ENCODE data around the gene CYP3A7. TPM values are rescaled to one million over a fixed set of nuclear protein-coding genes. Genes with fewer than 3 reads are reported as not detected.

Gene CYP3A7
- total and polyA plus RNA-seq, 2 of the 13 experiments (the other 11 are each of a cell fraction or from before 2014, with no cell fraction given) = 5.8 to 6.4 TPM

GRCh38 chr7:99679032-99679399, 56.0 kb downstream of the CYP3A7 start (continued):
- no peak for TF ChIP-seq ZNF503 (CRISPR knock-in tag; IDR thresholded peaks at IDR 0.05)
- no peak for TF ChIP-seq ZNF530 (CRISPR knock-in tag; IDR thresholded peaks at IDR 0.05; ENCODE audit: low read depth)
- no peak for TF ChIP-seq REST (IDR thresholded peaks at IDR 0.05; ENCODE audit: borderline replicate concordance in 1 of 2, low read depth in 1 of 2, low read length in 2 of 2)
- no peak for TF ChIP-seq FUBP1 (CRISPR knock-in tag; IDR thresholded peaks at IDR 0.05; ENCODE audit: borderline replicate concordance)
- TF ChIP-seq ZBTB46 (CRISPR knock-in tag; IDR thresholded peaks at IDR 0.05; ENCODE audit: borderline replicate concordance) = no peak
- no peak for TF ChIP-seq MTERF4 (CRISPR knock-in tag; IDR thresholded peaks at IDR 0.05)
- TF ChIP-seq GPBP1L1 (CRISPR knock-in tag; IDR thresholded peaks at IDR 0.05) = no peak
- TF ChIP-seq ZNF768 (CRISPR knock-in tag; IDR thresholded peaks at IDR 0.05) = no peak
- TF ChIP-seq ZNF644 (CRISPR knock-in tag; IDR thresholded peaks at IDR 0.05; ENCODE audit: low read depth) = no peak
- TF ChIP-seq NFIB (CRISPR knock-in tag; IDR thresholded peaks at IDR 0.05; ENCODE audit: borderline replicate concordance) = no peak
- no peak for TF ChIP-seq THRA (CRISPR knock-in tag; IDR thresholded peaks at IDR 0.05; ENCODE audit: borderline replicate concordance)
- no peak for TF ChIP-seq ZSCAN20 (CRISPR knock-in tag; IDR thresholded peaks at IDR 0.05; ENCODE audit: borderline replicate concordance)
- TF ChIP-seq ZNF75D (CRISPR knock-in tag; IDR thresholded peaks at IDR 0.05; ENCODE audit: borderline replicate concordance) = no peak
- TF ChIP-seq ZNF382 (CRISPR knock-in tag; IDR thresholded peaks at IDR 0.05; ENCODE audit: borderline replicate concordance) = no peak
- TF ChIP-seq ZNF274 (CRISPR knock-in tag; IDR thresholded peaks at IDR 0.05) = no peak
- no peak for TF ChIP-seq ZFP82 (CRISPR knock-in tag; IDR thresholded peaks at IDR 0.05; ENCODE audit: borderline replicate concordance)
